GM12872 (cell line): ENCODE measurements around the gene IFNL4.
"Not testable (repeated sequence)": the region's sequence is repeated elsewhere in the genome, so short reads cannot be mapped to it uniquely, and the experiment has no call there.

Experiments
- TF ChIP-seq, protein P1 (sequence below): IDR thresholded peaks from 3 replicates; pipeline ENCODE4 v1.5.1; 2011; ENCODE audit warnings: low read depth, mild to moderate bottlenecking, low read length, moderate library complexity; ENCODE audit not compliant: insufficient read depth

IFNL4 gene

GRCh38 chr19:39244410-39245100 is 4.1 kb downstream of the IFNL4 start, which contains the start of gene IFNL3:
IFNL3 (minus strand) TSS chr19:39245006; CDS start chr19:39244967, 39 bp downstream.
- TF ChIP-seq, protein P1, sequence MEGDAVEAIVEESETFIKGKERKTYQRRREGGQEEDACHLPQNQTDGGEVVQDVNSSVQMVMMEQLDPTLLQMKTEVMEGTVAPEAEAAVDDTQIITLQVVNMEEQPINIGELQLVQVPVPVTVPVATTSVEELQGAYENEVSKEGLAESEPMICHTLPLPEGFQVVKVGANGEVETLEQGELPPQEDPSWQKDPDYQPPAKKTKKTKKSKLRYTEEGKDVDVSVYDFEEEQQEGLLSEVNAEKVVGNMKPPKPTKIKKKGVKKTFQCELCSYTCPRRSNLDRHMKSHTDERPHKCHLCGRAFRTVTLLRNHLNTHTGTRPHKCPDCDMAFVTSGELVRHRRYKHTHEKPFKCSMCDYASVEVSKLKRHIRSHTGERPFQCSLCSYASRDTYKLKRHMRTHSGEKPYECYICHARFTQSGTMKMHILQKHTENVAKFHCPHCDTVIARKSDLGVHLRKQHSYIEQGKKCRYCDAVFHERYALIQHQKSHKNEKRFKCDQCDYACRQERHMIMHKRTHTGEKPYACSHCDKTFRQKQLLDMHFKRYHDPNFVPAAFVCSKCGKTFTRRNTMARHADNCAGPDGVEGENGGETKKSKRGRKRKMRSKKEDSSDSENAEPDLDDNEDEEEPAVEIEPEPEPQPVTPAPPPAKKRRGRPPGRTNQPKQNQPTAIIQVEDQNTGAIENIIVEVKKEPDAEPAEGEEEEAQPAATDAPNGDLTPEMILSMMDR = not testable (repeated sequence)

DNA sequence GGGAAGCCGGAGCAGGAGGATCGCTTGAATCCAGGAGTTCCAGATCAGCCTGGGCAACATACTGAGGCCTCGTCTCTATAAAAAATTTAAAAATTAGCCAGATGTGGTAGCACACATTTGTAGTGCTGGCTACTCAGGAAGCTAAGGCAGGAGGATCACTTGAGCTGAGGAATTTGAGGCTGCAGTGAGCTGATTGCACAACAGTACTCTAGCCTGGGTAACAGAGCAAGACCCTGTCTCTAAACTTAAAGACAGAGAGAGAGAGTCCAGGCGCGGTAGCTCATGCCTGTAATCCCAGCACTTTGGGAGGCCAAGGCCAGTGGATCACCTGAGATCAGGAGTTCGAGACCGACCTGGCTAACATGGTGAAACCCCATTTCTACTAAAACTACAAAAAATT is 8.2 kb downstream of the IFNL4 start:
- TF ChIP-seq, protein P1 = no peak

DNA sequence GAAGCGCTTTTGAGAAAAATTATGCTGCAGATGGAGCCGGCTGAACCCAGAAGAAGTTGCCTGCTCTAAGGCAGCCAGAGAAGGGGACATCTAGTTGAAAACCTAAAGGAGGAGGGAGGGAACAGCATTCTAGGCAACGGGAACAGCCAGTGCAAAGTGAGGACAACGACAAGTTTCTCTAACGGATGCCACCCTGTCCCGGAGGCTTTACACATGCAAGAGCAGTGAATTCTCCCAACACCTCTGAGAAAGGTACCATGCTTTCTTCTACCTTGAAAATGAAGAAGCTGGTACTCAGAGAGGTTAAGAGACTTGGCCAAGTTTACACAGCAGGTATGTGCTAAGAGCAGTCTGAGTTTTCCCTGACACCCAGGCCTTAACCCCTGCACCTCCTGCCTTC is 9.7 kb downstream of the IFNL4 start:
- TF ChIP-seq, protein P1 = no peak

DNA sequence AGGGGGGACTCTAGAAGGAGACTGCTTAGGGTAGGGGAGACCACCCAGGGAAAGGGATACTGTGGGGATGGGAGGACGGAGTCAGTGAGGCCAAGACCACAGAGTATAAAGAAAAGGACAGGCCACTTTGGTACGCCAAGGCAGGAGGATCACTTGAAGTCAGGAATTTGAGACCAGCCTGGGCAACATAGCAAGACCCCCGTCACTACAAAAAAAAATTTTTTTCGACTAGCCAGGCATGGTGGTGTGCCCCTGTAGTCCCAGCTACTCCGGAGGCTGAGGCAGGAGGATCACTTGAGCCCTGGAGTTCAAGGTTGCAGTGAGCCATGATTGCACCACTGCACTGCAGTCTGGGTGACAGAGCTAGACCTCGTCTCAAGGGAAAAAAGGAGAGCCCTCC is 10.4 kb downstream of the IFNL4 start:
- TF ChIP-seq, protein P1 = no peak

DNA sequence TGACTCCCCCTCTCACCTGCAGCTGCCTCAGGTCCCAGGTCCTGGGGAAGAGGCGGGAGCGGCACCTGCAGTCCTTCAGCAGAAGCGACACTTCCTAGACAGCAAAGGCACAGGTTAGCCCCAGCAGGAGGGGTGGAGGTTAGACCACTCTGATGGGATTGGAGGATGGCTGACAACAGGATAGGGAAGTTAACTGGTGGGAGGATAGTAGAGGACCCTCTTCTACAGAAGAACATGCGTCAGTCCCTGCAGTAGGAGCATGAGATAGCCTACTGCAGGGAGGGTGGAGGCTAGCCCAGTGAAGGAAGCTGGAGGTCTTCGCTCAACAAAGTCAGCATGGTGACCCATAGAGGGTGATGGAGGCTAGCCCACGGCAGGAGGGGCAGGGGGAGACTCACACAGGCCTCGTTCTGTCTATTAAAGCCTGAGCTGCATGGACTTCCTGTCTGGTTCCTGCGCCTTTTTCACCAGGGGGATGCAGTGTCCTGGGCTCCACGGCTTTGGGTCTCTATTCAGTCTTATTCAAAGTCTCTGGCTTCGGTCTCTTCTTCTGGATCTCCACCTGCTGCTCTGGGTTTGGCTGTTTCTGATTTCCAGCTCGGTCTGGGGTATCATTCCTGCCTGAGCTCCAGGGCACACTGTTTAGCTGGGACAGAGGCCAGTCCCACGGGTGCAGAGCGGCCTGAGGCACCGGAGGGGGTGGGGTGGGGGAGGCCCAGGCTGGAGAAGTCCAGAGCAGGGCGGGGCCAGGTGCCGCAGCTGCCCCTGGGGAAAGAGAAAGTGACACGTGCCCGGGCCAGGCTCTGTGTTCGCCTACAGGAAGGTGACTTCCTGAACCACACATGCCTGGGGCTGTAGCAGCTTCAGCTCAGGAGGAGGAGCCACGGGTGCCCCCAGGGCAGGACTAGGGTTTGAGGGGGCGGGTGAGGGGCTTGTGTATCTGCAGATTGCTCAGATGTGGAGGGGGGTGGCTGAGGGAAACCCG is 11.2 kb downstream of the IFNL4 start:
- TF ChIP-seq, protein P1 = no peak

- TF ChIP-seq, protein P1 = no peak
Measured at GRCh38 chr19:39236527-39236926, 12.1 kb downstream of the IFNL4 start.

DNA sequence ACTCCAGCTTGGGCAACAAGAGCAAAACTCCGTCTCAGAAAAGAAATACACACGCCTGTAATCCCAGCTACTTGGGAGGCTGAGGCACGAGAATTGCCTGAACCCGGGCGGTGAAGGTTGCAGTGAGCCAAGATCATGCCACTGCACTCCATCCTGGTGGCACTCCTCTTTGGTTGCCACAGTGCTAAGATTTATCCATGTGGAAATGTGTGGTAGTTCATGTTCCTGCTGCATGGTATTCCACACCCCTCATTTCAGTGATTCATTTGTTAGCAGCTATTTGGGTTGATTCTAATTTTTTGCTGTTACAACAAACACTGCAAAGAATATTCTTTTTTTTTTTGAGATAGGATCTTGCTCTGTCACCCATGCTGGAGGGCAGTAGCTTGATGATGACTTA is 15.9 kb downstream of the IFNL4 start:
- TF ChIP-seq, protein P1 = no peak
